Hepatocyte (in vitro differentiated cells): ENCODE data around the gene GOLGA6L7.

Experiments used
- CTCF ChIP-seq: fragments of 200-600 bp; sonication (generic); IDR thresholded peaks from 2 replicates; pipeline ENCODE4 v1.5.1; 2016; ENCODE audit warnings: antibody characterized with exemption, mild to moderate bottlenecking; ENCODE audit not compliant: poor library complexity
- EZH2 ChIP-seq: fragments of 200-600 bp; sonication (generic); IDR thresholded peaks from 2 replicates; pipeline ENCODE4 v1.6.1; 2016; ENCODE audit warnings: antibody characterized with exemption, mild to moderate bottlenecking, borderline replicate concordance

DNA sequence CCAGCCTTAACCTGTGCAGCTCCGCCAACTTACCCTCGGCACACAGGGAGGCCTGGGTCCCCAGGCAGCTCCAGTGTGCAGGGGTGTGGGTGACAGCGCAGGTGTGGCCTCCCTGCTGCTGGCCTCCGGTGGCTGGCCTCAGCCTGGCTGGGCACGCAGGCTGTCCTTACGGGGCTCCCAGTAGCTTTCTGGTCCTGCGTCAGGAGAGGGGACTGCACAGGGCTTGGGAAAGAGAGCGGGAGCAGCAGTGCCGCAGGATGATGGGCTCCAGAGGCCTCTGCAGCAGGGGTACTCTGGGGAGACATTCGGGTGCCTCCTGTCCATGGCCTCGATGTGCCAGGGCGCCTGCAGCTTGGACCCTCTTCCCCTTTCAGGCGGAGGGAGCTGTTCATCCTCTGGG is 46.7 kb upstream of the GOLGA6L7 start:
- TF ChIP-seq CTCF (no peak), EZH2 (no peak)
